Naive B cell (primary cell): ENCODE measurements around the gene FOXD3. TPM values are rescaled to one million over a fixed set of nuclear protein-coding genes. Genes with fewer than 3 reads are reported as not detected.

ENCODE experiments used
- ATAC-seq, 2 donors: fragments of 150-1000 bp; cut with Tn5 transposase; 2 replicates each; pipeline ENCODE4 v1.10.0; 2021; ENCODE audit warnings: low read depth in 2 of 2, mild to moderate bottlenecking in 2 of 2, moderate library complexity in 2 of 2
- DNase-seq: peaks from one replicate; pipeline ENCODE4 v3.0.0; 2022
- H3K27ac Mint-ChIP-seq, 6 donors: one replicate each; pipeline ENCODE4 v1.8.0; 2020 to 2022; ENCODE audit warnings: mild to moderate bottlenecking in 6 of 6, mixed read lengths in 6 of 6, moderate library complexity in 5 of 6, inconsistent platforms in 2 of 6
- H3K27me3 Mint-ChIP-seq, 3 donors: one replicate each; pipeline ENCODE4 v1.8.0; 2021 to 2022; ENCODE audit warnings: mixed read lengths in 3 of 3, mild to moderate bottlenecking in 1 of 3
- H3K36me3 Mint-ChIP-seq, 2 donors: one replicate each; pipeline ENCODE4 v1.8.0; 2020 to 2022; ENCODE audit warnings: mixed read lengths in 2 of 2, inconsistent platforms in 1 of 2, mild to moderate bottlenecking in 1 of 2
- H3K4me1 Mint-ChIP-seq, 3 donors: one replicate each; pipeline ENCODE4 v1.8.0; 2020 to 2022; ENCODE audit warnings: mixed read lengths in 3 of 3, inconsistent platforms in 1 of 3, mild to moderate bottlenecking in 1 of 3, moderate library complexity in 1 of 3
- H3K4me3 Mint-ChIP-seq, 8 donors: one replicate each; pipeline ENCODE4 v1.8.0; 2020 to 2022; ENCODE audit warnings: mild to moderate bottlenecking in 8 of 8, mixed read lengths in 8 of 8, moderate library complexity in 8 of 8, inconsistent platforms in 2 of 8
- H3K9me3 Mint-ChIP-seq, 7 donors: one replicate each; pipeline ENCODE4 v1.8.0; 2020 to 2022; ENCODE audit warnings: mixed read lengths in 7 of 7, mild to moderate bottlenecking in 5 of 7, inconsistent platforms in 2 of 7, moderate library complexity in 1 of 7
- polyA plus RNA-seq, 6 donors: library from polyadenylated mRNA; unstranded; fragments of 300-500 nt; fragmentation: Illumina TruSeq; gene quantifications; one replicate each; pipeline ENCODE4 v1.2.3, GENCODE V29; 2021; ENCODE audit warnings: low read depth in 6 of 6

Gene FOXD3
- polyA plus RNA-seq, 6 donors from 2014 or later: not detected

GRCh38 chr1:63316598-63316983, 5.8 kb upstream of the FOXD3 start:
- Mint-ChIP-seq H3K27me3 (peaks cover 55 to 73% (median 69%) of the 10 kb centered on the region in 3 donors), H3K4me1 (peaks cover 15 to 31% (median 23%) of the 10 kb centered on the region in 3 donors), H3K9me3 (peaks cover 5 to 38% (median 26%) of the 10 kb centered on the region in 7 donors), H3K27ac (peak overlapping the region in 4 of 6 donors; percentile 10 to 96 (median 90)), H3K4me3 (peak overlapping the region in 7 of 8 donors; percentile 23 to 81 (median 56)), H3K36me3 (peaks cover 8 to 24% of the 10 kb centered on the region in 2 donors)
- DNase-seq (no peak), ATAC-seq (no peak)

- Mint-ChIP-seq H3K27me3 (peaks cover 61 to 77% (median 73%) of the 10 kb centered on the region in 3 donors), H3K4me1 (peaks cover 18 to 35% (median 28%) of the 10 kb centered on the region in 3 donors), H3K4me3 (peak overlapping the region; percentile 45 to 79 (median 72)), H3K36me3 (peaks cover 11 to 27% of the 10 kb centered on the region in 2 donors), H3K9me3 (peaks cover 5 to 42% (median 29%) of the 10 kb centered on the region in 7 donors), H3K27ac (peak overlapping the region in 3 of 6 donors; percentile 67 to 94 (median 93))
- ATAC-seq: peak; percentile 57 to 60
- peak; percentile 51 for DNase-seq
These were observed 5.2 kb upstream of the FOXD3 start for GRCh38 chr1:63316984-63317816.

GRCh38 chr1:63317817-63318152, 4.6 kb upstream of the FOXD3 start:
- H3K27me3 Mint-ChIP-seq: peaks cover 57 to 77% (median 67%) of the 10 kb centered on the region in 3 donors
- H3K9me3 Mint-ChIP-seq: peaks cover 5 to 42% (median 29%) of the 10 kb centered on the region in 7 donors
- no peak for ATAC-seq
- H3K36me3 Mint-ChIP-seq: peaks cover 11 to 27% of the 10 kb centered on the region in 2 donors
- peaks cover 18 to 35% (median 28%) of the 10 kb centered on the region in 3 donors for H3K4me1 Mint-ChIP-seq
- H3K4me3 Mint-ChIP-seq: peak overlapping the region; percentile 45 to 79 (median 72)
- peak overlapping the region in 5 of 6 donors; percentile 58 to 94 (median 90) for H3K27ac Mint-ChIP-seq
- no peak for DNase-seq

GRCh38 chr1:63318201-63318979, 4.0 kb upstream of the FOXD3 start:
- H3K4me3 Mint-ChIP-seq: peak overlapping the region; percentile 45 to 79 (median 72)
- ATAC-seq: no peak
- H3K4me1 Mint-ChIP-seq: peaks cover 18 to 35% (median 28%) of the 10 kb centered on the region in 3 donors
- DNase-seq: no peak
- peaks cover 11 to 27% of the 10 kb centered on the region in 2 donors for H3K36me3 Mint-ChIP-seq
- H3K9me3 Mint-ChIP-seq: peaks cover 5 to 42% (median 29%) of the 10 kb centered on the region in 7 donors
- peak overlapping the region in 5 of 6 donors; percentile 75 to 94 (median 93) for H3K27ac Mint-ChIP-seq
- peaks cover 55 to 72% (median 64%) of the 10 kb centered on the region in 3 donors for H3K27me3 Mint-ChIP-seq

GRCh38 chr1:63319046-63320021, 3.0 kb upstream of the FOXD3 start:
- peaks cover 5 to 44% (median 29%) of the 10 kb centered on the region in 7 donors for H3K9me3 Mint-ChIP-seq
- H3K27ac Mint-ChIP-seq: peak overlapping the region in 5 of 6 donors; percentile 75 to 96 (median 94)
- DNase-seq: no peak

GRCh38 chr1:63320022-63320721, 2.2 kb upstream of the FOXD3 start:
- H3K27ac Mint-ChIP-seq: peak overlapping the region in 4 of 6 donors; percentile 90 to 98 (median 94)
- peaks cover 22 to 38% (median 28%) of the 10 kb centered on the region in 3 donors for H3K4me1 Mint-ChIP-seq
- ATAC-seq: no peak
- H3K27me3 Mint-ChIP-seq: peaks cover 45 to 61% (median 54%) of the 10 kb centered on the region in 3 donors
- peak overlapping the region in 7 of 8 donors; percentile 36 to 84 (median 69) for H3K4me3 Mint-ChIP-seq
- H3K36me3 Mint-ChIP-seq: peaks cover 11 to 27% of the 10 kb centered on the region in 2 donors
- peaks cover 5 to 47% (median 29%) of the 10 kb centered on the region in 7 donors for H3K9me3 Mint-ChIP-seq
- no peak for DNase-seq

More at GRCh38 chr1:63319046-63320021, 3.0 kb upstream of the FOXD3 start:
- Mint-ChIP-seq H3K4me1 (peaks cover 19 to 35% (median 24%) of the 10 kb centered on the region in 3 donors), H3K4me3 (peak overlapping the region; percentile 42 to 79 (median 66)), H3K27me3 (peaks cover 49 to 65% (median 57%) of the 10 kb centered on the region in 3 donors), H3K36me3 (peaks cover 11 to 27% of the 10 kb centered on the region in 2 donors)
- ATAC-seq: no peak

- H3K9me3 Mint-ChIP-seq: peaks cover 5 to 51% (median 28%) of the 10 kb centered on the region in 7 donors
- peaks cover 11 to 27% of the 10 kb centered on the region in 2 donors for H3K36me3 Mint-ChIP-seq
- peaks cover 45 to 58% (median 48%) of the 10 kb centered on the region in 3 donors for H3K27me3 Mint-ChIP-seq
- DNase-seq (no peak), ATAC-seq (no peak)
- peak overlapping the region; percentile 24 to 99 (median 92) for H3K27ac Mint-ChIP-seq
- peak overlapping the region; percentile 71 to 92 (median 87) for H3K4me3 Mint-ChIP-seq
- H3K4me1 Mint-ChIP-seq: peaks cover 22 to 38% (median 28%) of the 10 kb centered on the region in 3 donors
These were observed 1.1 kb upstream of the FOXD3 start for GRCh38 chr1:63321066-63321784.

- Mint-ChIP-seq H3K27ac (peak overlapping the region in 5 of 6 donors; percentile 65 to 99 (median 95)), H3K9me3 (peaks cover 5 to 53% (median 31%) of the 10 kb centered on the region in 7 donors), H3K27me3 (peaks cover 47 to 56% (median 49%) of the 10 kb centered on the region in 3 donors), H3K4me1 (peaks cover 22 to 37% (median 28%) of the 10 kb centered on the region in 3 donors), H3K36me3 (peaks cover 11 to 27% of the 10 kb centered on the region in 2 donors), H3K4me3 (peak overlapping the region; percentile 71 to 92 (median 87))
- DNase-seq (no peak), ATAC-seq (no peak)
These were observed 618 bp upstream of the FOXD3 start for GRCh38 chr1:63321785-63322113.

GRCh38 chr1:63322944-63323864, 837 bp downstream of the FOXD3 start:
- Mint-ChIP-seq H3K27ac (peak overlapping the region in 5 of 6 donors; percentile 44 to 97 (median 95)), H3K9me3 (peaks cover 10 to 65% (median 38%) of the 10 kb centered on the region in 7 donors), H3K27me3 (peaks cover 55 to 62% (median 55%) of the 10 kb centered on the region in 3 donors), H3K4me1 (peaks cover 23 to 39% (median 36%) of the 10 kb centered on the region in 3 donors), H3K36me3 (peaks cover 11 to 35% of the 10 kb centered on the region in 2 donors), H3K4me3 (peak overlapping the region; percentile 80 to 93 (median 89))
- ATAC-seq: peak; percentile 49 to 54
- DNase-seq: peak; percentile 62
